Activated naive CD4-positive, alpha-beta T cell (primary cell): Measurements from ENCODE around the gene RXRA.
A peak's percentile ranks its signal among the peaks of the same experiment; 100 is the strongest.

ENCODE experiments used
- DNase-seq, 4 experiments: peaks; one replicate each; lab custom pipeline; 2025; lab: John Stamatoyannopoulos, UW

The RXRA gene

GRCh38 chr9:134433909-134434882 lies 107.9 kb downstream of the RXRA start:
- DNase-seq = no peak

- DNase-seq = no peak
These were observed 108.7 kb downstream of the RXRA start for GRCh38 chr9:134434894-134435506.

GRCh38 chr9:134435550-134436378 lies 109.5 kb downstream of the RXRA start:
- DNase-seq = no peak

GRCh38 chr9:134436379-134436762 lies 110.1 kb downstream of the RXRA start:
- DNase-seq = no peak

DNA sequence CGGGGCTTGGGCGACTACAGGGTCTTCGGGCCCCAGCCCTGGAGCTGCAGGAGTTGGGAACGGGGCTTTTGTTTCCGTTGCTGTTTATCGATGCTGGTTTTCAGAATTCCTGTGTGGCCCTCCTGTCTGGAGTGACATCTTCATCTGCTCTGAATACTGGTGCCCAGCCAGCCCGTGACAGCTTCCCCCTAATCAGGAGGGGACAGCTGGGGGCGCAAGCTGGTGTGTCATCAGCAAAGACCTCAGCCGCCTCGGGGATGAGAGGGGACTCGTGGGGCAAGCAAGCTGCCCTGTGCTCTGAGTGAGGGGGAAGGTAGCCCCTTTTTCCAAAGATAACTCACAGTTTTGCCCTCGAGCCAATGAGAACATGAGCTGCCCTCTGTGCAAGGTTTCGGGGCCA lies 110.7 kb downstream of the RXRA start:
- no peak for DNase-seq

GRCh38 chr9:134437403-134438194 lies 111.3 kb downstream of the RXRA start:
- no peak for DNase-seq

DNA sequence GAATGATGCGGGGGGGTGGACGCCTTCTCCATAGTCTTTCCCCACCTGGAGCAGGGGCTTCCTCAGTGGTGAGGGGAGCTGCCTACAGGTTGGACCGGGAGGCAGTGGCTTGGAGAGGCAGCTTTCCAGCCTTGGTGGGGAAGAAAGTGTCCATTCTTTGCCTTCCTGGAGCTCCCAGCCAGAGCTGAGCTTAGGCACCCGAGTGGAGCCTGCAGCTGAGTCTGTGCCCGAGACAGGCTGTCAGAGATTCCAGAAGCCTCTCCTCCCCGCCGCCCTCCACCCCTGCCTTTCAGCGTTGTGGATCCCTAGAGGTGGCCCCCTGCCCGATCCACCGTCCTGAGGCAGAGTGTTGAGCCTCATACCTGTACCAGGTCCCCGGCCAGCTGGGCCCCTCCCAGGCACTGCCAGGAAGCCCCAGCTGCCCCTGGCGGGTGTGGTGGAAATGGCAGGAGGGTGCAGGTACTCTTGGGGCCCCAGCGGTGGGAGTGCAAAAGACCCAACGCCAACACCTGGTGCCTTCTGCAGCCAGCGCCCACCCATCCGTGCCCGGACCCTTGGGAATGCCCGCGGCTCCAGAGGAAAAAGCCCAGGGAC lies 112.0 kb downstream of the RXRA start:
- no peak for DNase-seq

- DNase-seq = no peak
These were observed 113.1 kb downstream of the RXRA start for GRCh38 chr9:134439368-134439784.

GRCh38 chr9:134440636-134441226 lies 114.5 kb downstream of the RXRA start:
- DNase-seq = no peak

- no peak for DNase-seq
These were observed 115.2 kb downstream of the RXRA start for GRCh38 chr9:134441227-134442084.

DNA sequence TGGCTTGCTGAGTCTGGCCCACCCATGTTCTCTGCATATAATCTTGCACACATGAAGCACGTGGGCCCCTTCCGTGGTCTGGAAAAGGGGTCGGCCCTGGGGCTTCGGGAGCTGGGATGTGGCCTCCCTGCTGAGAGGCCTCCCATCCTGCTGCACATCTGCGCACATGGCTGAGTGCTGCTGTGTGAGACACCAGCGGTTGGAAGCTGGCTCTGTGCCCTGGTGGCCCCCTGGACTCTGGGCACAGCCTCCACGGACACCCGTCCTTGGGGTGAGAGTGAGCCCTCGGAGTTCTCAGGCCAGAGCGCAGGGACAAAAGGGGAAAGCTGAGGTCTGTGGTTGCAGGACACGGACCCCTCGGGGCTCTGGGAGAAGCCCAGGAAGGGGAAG lies 115.8 kb downstream of the RXRA start:
- DNase-seq = no peak

DNA sequence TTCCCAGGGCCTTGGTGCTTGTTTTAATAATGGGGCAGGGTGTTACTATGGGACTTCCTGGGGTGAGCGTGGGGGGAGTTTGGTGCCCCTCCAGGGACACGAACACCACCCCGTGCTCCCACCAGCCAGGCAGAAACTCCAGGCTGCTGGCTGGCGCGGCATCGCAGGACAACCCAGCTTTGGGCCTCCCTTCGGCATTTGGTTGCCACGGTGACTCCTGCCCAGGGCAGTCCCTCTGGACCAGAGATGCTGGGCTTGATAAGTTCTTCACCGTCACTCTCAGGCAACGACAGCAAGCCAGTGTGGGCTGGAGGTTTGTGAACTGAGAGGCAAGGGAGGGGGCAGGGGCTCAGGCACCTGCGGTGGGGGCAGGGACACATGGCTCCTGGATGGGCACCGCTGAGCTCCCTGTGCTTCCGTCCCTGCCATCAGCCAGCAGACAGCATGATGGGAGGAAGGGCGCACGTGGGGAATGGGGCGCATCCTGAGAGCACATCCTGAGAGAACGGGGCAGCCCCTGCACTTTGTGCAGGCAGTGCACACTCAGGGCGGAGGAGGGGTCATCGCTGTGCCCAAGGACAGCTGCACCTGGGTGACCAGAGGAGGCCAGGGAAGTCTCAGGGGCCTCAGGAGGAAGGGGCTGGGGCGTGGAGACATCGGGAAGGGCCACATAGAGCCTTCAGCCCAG lies 116.4 kb downstream of the RXRA start:
- no peak for DNase-seq

DNA sequence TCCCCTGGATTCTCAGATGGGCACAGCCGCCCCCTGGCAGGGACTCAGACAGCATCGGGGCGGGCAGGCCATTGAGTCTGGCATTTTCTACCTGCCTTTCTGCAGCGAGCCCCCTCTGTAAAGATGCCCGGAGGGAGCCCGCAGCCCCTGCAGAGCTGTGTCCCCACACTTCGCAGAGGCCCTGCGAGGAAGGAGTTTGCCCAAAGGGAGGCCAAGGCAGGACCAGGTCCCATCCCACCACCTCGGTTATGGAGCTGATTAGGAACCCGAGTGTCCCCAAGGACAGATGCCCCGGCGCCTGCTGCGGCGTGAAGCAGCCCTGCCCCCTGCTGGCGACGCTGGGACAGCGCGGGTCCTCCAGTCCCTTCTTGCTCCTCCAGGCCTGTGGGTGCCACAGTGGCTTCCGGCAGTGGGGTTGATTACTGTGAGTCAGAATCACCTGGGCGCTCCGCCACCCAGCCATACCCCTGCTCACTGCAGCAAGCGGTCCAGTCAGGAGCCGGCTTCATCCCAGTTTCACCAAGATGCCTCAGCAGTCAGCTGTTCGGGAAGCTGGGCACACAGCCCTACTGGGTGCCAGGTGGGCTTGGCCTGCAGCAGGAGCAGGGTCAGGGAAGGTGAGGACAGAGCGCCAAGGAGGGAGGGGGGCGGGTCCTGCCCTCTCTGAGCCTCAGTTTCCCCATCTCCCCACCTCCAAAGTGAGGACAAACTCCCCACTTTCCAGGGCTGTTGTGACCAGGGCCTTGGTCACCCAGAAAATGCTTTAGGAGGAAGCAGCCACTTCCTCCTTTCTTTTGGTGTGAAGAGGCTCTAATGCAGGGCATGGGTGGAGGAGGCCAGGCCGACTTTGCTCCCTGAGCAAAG lies 117.2 kb downstream of the RXRA start:
- peak; percentile 67 to 77 (median 68) for DNase-seq

DNA sequence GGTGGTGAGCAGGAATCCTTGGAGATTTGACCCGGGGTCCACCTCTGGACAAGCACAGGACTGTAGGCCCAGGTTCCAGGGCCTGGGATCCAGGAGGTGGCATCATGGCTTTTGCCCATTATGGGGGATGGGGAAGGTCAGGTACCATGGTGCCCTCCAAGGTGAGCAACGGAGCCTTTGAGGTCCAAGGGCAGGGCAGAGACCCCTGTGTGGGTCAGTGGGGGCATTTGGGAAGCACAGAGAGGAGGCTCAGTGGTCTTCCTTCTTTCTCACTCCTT lies 117.7 kb downstream of the RXRA start:
- no peak for DNase-seq

GRCh38 chr9:134445000-134445399 lies 118.7 kb downstream of the RXRA start:
- DNase-seq = no peak

DNA sequence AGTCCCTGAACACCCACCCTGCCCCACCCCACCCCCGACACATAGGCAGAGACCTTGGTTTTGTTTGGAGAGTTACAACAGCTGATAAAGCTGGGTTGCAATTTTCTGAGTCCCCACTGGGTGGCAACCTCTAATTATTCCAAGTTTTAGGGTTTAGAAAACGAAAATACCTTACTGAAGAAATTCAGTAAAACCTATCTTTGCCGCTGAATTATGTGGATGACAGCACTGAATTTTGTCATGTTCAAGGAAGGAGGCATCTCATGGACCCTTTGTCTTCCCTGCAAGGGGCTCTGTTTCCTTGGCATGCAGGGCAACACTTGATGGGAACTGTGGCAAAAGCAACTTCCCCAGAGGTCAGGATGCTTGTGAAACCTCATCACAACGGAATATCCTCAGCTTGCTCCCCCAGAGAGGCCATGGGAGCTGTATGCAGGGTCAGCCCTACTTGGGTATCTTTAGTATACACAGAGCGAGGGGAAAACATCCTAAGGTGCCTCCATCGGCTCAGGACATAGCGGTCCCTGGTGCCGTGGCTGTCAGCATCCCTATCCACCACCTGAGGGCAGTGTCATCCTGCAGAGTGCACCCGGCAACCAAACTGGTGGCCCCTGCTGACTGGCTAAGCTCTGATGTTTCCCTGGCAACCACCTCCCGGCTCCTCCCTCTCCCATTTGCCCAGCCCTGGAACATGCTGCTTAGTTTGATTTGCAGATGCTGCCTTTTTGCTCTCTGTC lies 123.1 kb downstream of the RXRA start:
- DNase-seq = peak; percentile 54 to 72 (median 62)

DNA sequence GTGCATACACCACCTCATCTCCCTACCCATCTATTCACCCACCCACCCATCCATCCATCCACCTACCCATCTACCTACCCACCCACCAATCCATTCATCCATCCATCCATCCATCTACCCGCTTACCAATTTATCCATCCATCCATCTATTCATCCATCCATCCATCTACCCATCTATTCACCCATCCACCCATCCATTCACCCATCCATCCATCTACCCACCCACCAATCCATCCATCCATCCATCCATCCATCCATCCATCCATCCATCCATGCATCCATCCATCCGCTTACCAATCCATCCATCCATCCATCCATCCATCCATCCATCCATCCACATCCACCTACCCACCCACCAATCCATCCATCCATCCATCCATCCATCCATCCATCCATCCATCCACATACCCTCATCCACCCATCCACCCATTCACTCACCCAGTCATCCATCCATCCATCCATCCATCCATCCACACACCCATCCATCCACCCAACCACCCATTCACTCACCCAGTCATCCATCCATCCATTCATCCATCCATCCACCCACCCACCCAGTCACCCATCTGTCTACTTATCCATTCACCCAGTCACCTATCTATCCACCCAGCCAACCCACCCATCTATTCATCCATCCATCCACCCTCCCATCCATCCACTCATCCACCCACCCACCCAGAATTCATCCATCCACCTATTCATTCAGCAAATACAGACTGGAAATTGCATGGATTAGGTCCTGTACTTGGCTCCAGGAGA lies 125.6 kb downstream of the RXRA start:
- DNase-seq = no peak
